ENCODE results near the gene EPG5. TPM values are rescaled to one million over a fixed set of nuclear protein-coding genes. Genes with fewer than 3 reads are reported as not detected.

The EPG5 gene
- total RNA-seq, 1 donor from 2014 or later = 34.0 TPM

DNA sequence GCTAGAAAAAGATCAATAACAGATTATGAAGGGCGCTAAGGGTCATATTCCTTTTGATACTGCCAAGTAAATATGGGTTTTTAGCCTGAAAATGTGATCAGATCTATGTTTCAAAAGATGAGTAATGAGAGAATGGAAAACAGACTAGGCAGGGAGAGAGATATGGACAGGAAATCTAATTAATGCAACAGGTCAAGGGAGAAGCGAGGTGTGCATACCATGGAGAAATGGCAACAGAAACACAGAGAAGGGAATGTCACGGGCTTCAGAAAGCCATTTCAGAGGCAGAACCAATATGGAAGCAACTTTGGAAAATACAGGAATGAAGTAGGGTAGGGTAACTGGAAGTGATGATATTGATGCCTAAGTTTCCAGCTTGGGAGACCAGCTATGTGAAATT, 72.3 kb downstream of the EPG5 start:
- no peak overlapping the region for H3K27ac ChIP-seq
- DNase-seq (ENCODE audit: low spot score) = no peak
- Mint-ChIP-seq H3K9me3 (no peaks in the 10 kb centered on the region), H3K36me3 (peaks cover 18% of the 10 kb centered on the region), H3K4me3 (no peak overlapping the region), H3K27ac (no peak overlapping the region), H3K4me1 (peaks cover 3% of the 10 kb centered on the region), H3K27me3 (ENCODE audit: insufficient read depth, low read depth) (no peaks in the 10 kb centered on the region)
- H3K27me3 ChIP-seq = no peaks in the 10 kb centered on the region
- TF ChIP-seq EZH2phosphoT487 (IDR thresholded peaks at IDR 0.05) (no peak), CTCF (IDR thresholded peaks at IDR 0.05) (no peak), EZH2 (IDR thresholded peaks at IDR 0.05) (no peak)
- H3F3A ChIP-seq (ENCODE audit: low read depth) = no peaks in the 10 kb centered on the region
- no peak overlapping the region for H3K9ac ChIP-seq
- no peaks in the 10 kb centered on the region for H3K79me2 ChIP-seq (ENCODE audit: low read depth)
- no peaks in the 10 kb centered on the region for H3K9me3 ChIP-seq (ENCODE audit: low read depth)
- no peak overlapping the region for H3K4me2 ChIP-seq
- H3K4me3 ChIP-seq = no peak overlapping the region
- no peak overlapping the region for H2AFZ ChIP-seq (replicated peaks)
- H4K20me1 ChIP-seq (ENCODE audit: low read depth) = no peaks in the 10 kb centered on the region
- no peaks in the 10 kb centered on the region for H3K4me1 ChIP-seq
- no peaks in the 10 kb centered on the region for H3K36me3 ChIP-seq

- no peak overlapping the region for H3K4me3 Mint-ChIP-seq
These were observed 75.3 kb downstream of the EPG5 start for GRCh38 chr18:45891806-45892205.

DNA sequence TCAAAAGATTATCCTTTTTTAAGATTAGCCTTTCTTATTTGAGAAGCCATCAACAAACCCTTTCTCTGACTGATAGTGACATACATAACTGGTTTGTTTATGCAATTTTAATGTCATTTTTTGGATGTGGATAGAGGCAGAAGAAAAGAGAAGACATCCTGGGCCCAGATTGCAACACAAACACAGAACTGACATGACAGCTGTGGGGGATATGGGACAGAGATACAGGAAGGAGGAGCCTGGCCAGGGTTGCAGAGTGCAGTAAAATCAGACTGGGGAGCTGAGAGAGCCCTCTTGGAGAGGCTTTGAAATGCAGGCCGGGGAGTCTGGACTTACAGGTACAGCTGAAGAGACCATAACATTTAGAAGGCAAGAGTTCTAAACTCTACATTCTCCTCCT, 76.5 kb downstream of the EPG5 start:
- H3K4me2 ChIP-seq = no peak overlapping the region
- H2AFZ ChIP-seq (replicated peaks) = no peak overlapping the region
- Mint-ChIP-seq H3K36me3 (peaks cover 7% of the 10 kb centered on the region), H3K27ac (no peak overlapping the region), H3K9me3 (no peaks in the 10 kb centered on the region), H3K4me1 (peaks cover 3% of the 10 kb centered on the region), H3K27me3 (ENCODE audit: insufficient read depth, low read depth) (no peaks in the 10 kb centered on the region), H3K4me3 (no peak overlapping the region)
- TF ChIP-seq CTCF (IDR thresholded peaks at IDR 0.05) = no peak
- TF ChIP-seq EZH2 (IDR thresholded peaks at IDR 0.05) = no peak
- no peak for TF ChIP-seq EZH2phosphoT487 (IDR thresholded peaks at IDR 0.05)
- no peak overlapping the region for H3K27ac ChIP-seq
- no peak overlapping the region for H3K4me3 ChIP-seq
- no peaks in the 10 kb centered on the region for H3K27me3 ChIP-seq
- no peaks in the 10 kb centered on the region for H3K36me3 ChIP-seq
- no peak overlapping the region for H3K9ac ChIP-seq
- H3K9me3 ChIP-seq (ENCODE audit: low read depth) = no peaks in the 10 kb centered on the region
- DNase-seq (ENCODE audit: low spot score) = no peak
- no peaks in the 10 kb centered on the region for H3K4me1 ChIP-seq
- no peaks in the 10 kb centered on the region for H4K20me1 ChIP-seq (ENCODE audit: low read depth)
- H3K79me2 ChIP-seq (ENCODE audit: low read depth) = no peaks in the 10 kb centered on the region
- no peaks in the 10 kb centered on the region for H3F3A ChIP-seq (ENCODE audit: low read depth)

More at GRCh38 chr18:45891806-45892205, 75.3 kb downstream of the EPG5 start:
- no peak overlapping the region for H3K9ac ChIP-seq
- no peaks in the 10 kb centered on the region for H3K36me3 ChIP-seq
- H3K36me3 Mint-ChIP-seq = peaks cover 7% of the 10 kb centered on the region
- H2AFZ ChIP-seq (replicated peaks) = no peak overlapping the region
- no peak overlapping the region for H3K4me3 ChIP-seq
- no peaks in the 10 kb centered on the region for H4K20me1 ChIP-seq (ENCODE audit: low read depth)
- H3K4me2 ChIP-seq = no peak overlapping the region
- no peaks in the 10 kb centered on the region for H3K27me3 ChIP-seq
- no peaks in the 10 kb centered on the region for H3K9me3 ChIP-seq (ENCODE audit: low read depth)
- no peaks in the 10 kb centered on the region for H3K79me2 ChIP-seq (ENCODE audit: low read depth)
- no peak for DNase-seq (ENCODE audit: low spot score)
- no peaks in the 10 kb centered on the region for H3K4me1 ChIP-seq
- H3K27ac ChIP-seq = no peak overlapping the region
- no peak for TF ChIP-seq CTCF (IDR thresholded peaks at IDR 0.05)
- no peak for TF ChIP-seq EZH2phosphoT487 (IDR thresholded peaks at IDR 0.05)
- TF ChIP-seq EZH2 (IDR thresholded peaks at IDR 0.05) = no peak
- no peaks in the 10 kb centered on the region for H3F3A ChIP-seq (ENCODE audit: low read depth)
- H3K4me1 Mint-ChIP-seq = peaks cover 3% of the 10 kb centered on the region
- no peaks in the 10 kb centered on the region for H3K27me3 Mint-ChIP-seq (ENCODE audit: insufficient read depth, low read depth)
- H3K27ac Mint-ChIP-seq = no peak overlapping the region
- no peaks in the 10 kb centered on the region for H3K9me3 Mint-ChIP-seq

Data from neural progenitor cell (in vitro differentiated cells).